DND-41 (cell line): Measurements from ENCODE around the gene TSEN2.

Source experiments
- ATAC-seq: fragments of 200-7000 bp; cut with Tn5 transposase; 3 replicates; pipeline ENCODE4 v1.9.1; 2021; ENCODE audit warnings: low read depth; ENCODE audit not compliant: insufficient read depth
- DNase-seq: peaks from one replicate; pipeline ENCODE4 v3.0.0-alpha.2; 2020
- H2AFZ ChIP-seq: 2 replicates; pipeline ENCODE4 v1.6.0; 2012; ENCODE audit warnings: low read depth, low read length
- H3K27ac ChIP-seq: 2 replicates; pipeline ENCODE4 v1.5.1; 2012; ENCODE audit warnings: low read length, inconsistent platforms
- H3K27me3 ChIP-seq: fragments of 200-600 bp; sonication (generic); 2 replicates; pipeline ENCODE4 v1.6.0; 2012; ENCODE audit warnings: low read length, mild to moderate bottlenecking, inconsistent platforms; ENCODE audit not compliant: insufficient read depth, poor library complexity
- H3K36me3 ChIP-seq: 2 replicates; pipeline ENCODE4 v1.5.1; 2012; ENCODE audit warnings: low read length, inconsistent platforms; ENCODE audit not compliant: insufficient read depth
- H3K4me1 ChIP-seq: 2 replicates; pipeline ENCODE4 v1.5.1; 2012; ENCODE audit warnings: mild to moderate bottlenecking, low read length; ENCODE audit not compliant: insufficient read depth
- H3K4me2 ChIP-seq: 2 replicates; pipeline ENCODE4 v1.6.0; 2012; ENCODE audit warnings: mild to moderate bottlenecking, moderate library complexity, low read length, inconsistent platforms; ENCODE audit not compliant: insufficient read depth
- H3K4me3 ChIP-seq, 2 experiments: fragments of 200-600 bp in 1 of 2; shearing (Covaris generic) in 1 of 2; 2 replicates each; pipeline ENCODE4 v1.5.1; 2012 to 2016; ENCODE audit warnings: inconsistent platforms in 2 of 2, low read length in 2 of 2, mild to moderate bottlenecking in 2 of 2, low read depth in 1 of 2, moderate library complexity in 1 of 2
- H3K79me2 ChIP-seq: 2 replicates; pipeline ENCODE4 v1.6.0; 2012; ENCODE audit warnings: low read length, inconsistent platforms; ENCODE audit not compliant: insufficient read depth
- H3K9ac ChIP-seq: 2 replicates; pipeline ENCODE4 v1.6.0; 2012; ENCODE audit warnings: low read depth, mild to moderate bottlenecking, inconsistent platforms, low read length, moderate library complexity
- H3K9me3 ChIP-seq: 2 replicates; pipeline ENCODE4 v1.5.1; 2012; ENCODE audit warnings: low read length, moderate library complexity, mild to moderate bottlenecking, inconsistent platforms; ENCODE audit not compliant: insufficient read depth, severe bottlenecking
- H4K20me1 ChIP-seq: 2 replicates; pipeline ENCODE4 v1.6.0; 2012; ENCODE audit warnings: low read length; ENCODE audit not compliant: insufficient read depth
- CTCF ChIP-seq: IDR thresholded peaks from 2 replicates; pipeline ENCODE4 v1.5.1; 2012; ENCODE audit warnings: borderline replicate concordance, low read length, moderate library complexity, mild to moderate bottlenecking; ENCODE audit not compliant: poor library complexity, severe bottlenecking; ENCODE audit errors: extremely low read depth
- EZH2 ChIP-seq: IDR thresholded peaks from 3 replicates; pipeline ENCODE4 v1.6.1; 2012; ENCODE audit warnings: borderline replicate concordance, low read depth, mild to moderate bottlenecking, moderate library complexity, low read length, inconsistent platforms; ENCODE audit not compliant: severe bottlenecking

Gene TSEN2

DNA sequence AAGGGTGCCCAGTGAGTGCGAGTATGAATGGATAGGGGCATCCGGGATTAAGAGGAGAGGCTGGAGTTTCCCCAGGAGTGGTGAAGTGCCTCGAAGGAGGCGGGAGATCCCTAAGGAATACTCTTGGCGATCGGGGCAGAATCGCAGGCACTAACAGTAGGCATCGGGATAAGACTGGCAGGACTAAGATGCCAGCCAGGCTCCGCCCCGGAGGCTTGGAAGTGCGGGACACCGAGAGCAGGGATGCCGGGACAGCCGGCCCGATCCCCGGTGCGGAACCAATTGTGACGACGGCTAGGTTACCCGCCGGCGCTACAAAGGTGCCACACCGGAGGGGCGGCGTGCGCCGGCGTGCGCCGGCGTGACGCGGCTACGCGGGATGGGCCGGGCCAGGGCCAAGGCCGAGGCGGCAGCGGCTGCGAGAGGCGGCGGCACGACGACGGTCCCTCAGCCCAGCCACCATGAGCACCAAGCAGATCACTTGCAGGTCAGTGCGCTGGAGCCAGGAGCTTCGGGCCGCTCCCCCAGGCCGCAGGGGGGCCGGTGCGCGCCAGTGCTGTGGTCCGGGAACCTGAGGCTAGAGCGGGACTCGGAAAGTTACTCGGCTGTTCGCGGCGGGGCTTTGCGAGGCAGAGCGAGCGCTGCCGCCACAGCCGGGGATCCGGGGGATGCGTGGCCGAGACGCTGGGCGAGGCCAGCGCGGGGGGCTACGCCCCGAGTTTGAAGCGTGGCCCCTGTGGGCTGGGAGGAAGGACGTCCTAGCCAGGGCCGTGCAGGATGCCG is 72.6 kb downstream of the TSEN2 start, which contains the start of gene MKRN2:
Gene MKRN2 (plus strand): TSS at position 398 of the 783 bp plus-strand sequence. CDS start 64 bp downstream, at position 462.
- ATAC-seq (peak; percentile 92), DNase-seq (peak; percentile 86)
- peak within 1 kb of the TSS; percentile 76 for H3K4me2 ChIP-seq
- H4K20me1 ChIP-seq: peaks cover 37% of the 10 kb centered on the region; the same call in 1 of the 2 replicates
- H3K36me3 ChIP-seq: no peaks in the 10 kb centered on the region; the same call in 1 of the 2 replicates
- no peaks in the 10 kb centered on the region for H3K27me3 ChIP-seq
- peak within 1 kb of the TSS; percentile 80 to 91 for H3K4me3 ChIP-seq
- H3K9ac ChIP-seq: peak within 1 kb of the TSS; percentile 91
- peak within 1 kb of the TSS; percentile 89 for H2AFZ ChIP-seq
- H3K9me3 ChIP-seq: no peaks in the 10 kb centered on the region
- H3K27ac ChIP-seq: peak within 1 kb of the TSS; percentile 86
- peaks cover 44% of the 10 kb centered on the region for H3K4me1 ChIP-seq
- TF ChIP-seq CTCF: no peak
- no peak for TF ChIP-seq EZH2
- H3K79me2 ChIP-seq: peaks cover 50% of the 10 kb centered on the region

DNA sequence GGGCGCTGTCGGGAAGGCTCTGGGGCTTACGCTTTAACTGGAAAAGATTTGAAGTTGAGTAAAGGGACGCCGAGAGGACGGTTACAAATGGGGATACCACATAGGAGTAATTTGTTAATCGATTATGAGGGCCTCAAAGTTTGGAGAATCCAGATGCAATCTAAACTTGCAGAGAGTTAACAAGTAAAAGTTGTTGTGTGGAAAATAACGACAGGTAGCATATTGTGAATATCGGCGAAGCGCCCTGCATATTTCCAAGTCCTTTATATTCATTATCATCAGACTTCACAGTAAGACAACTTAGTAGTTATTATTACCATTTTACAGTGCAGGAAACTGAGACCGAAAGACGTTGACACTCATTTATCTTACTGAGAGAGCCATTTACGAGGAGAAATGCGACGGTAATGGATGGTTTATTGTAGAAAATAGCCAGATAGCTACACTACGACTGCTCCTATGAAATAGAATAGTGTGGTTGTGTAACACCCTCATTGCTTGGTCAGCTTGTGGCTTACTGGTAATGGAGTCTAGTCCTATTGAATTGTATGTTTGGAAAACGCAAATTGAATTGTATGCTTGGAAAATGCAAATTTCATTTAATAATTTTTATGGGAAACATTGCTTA is 73.3 kb downstream of the TSEN2 start:
- Histone ChIP-seq H3K9ac (peak overlapping the region; percentile 91), H3K4me3 (peak overlapping the region; percentile 80 to 91), H3K4me2 (peak overlapping the region; percentile 76), H3K79me2 (peaks cover 57% of the 10 kb centered on the region), H3K4me1 (peaks cover 44% of the 10 kb centered on the region), H3K9me3 (no peaks in the 10 kb centered on the region), H3K27ac (peak overlapping the region; percentile 86), H4K20me1 (peaks cover 44% of the 10 kb centered on the region; the same call in 1 of the 2 replicates), H3K36me3 (no peaks in the 10 kb centered on the region; the same call in 1 of the 2 replicates), H3K27me3 (no peaks in the 10 kb centered on the region), H2AFZ (peak overlapping the region; percentile 89)
- TF ChIP-seq EZH2: no peak
- no peak for TF ChIP-seq CTCF
- DNase-seq (no peak), ATAC-seq (no peak)

GRCh38 chr3:12558706-12559105 is 74.4 kb downstream of the TSEN2 start:
- TF ChIP-seq CTCF: no peak
- H3K9me3 ChIP-seq: no peaks in the 10 kb centered on the region
- peaks cover 41% of the 10 kb centered on the region for H3K4me1 ChIP-seq
- peak overlapping the region; percentile 24; the same call in 1 of the 2 replicates for H3K27ac ChIP-seq
- H3K9ac ChIP-seq: peak overlapping the region; percentile 91; the same call in 1 of the 2 replicates
- H4K20me1 ChIP-seq: peaks cover 44% of the 10 kb centered on the region; the same call in 1 of the 2 replicates
- ATAC-seq (no peak), DNase-seq (no peak)
- H3K27me3 ChIP-seq: no peaks in the 10 kb centered on the region
- peaks cover 66% of the 10 kb centered on the region for H3K79me2 ChIP-seq
- peak overlapping the region; percentile 80 to 91; a peak in 3 of 4 replicates for H3K4me3 ChIP-seq
- H3K36me3 ChIP-seq: no peaks in the 10 kb centered on the region; the same call in 1 of the 2 replicates
- H2AFZ ChIP-seq: no peak overlapping the region
- peak overlapping the region; percentile 76 for H3K4me2 ChIP-seq
